Parathyroid adenoma (tissue), 2 donors: ENCODE data around the gene LGALS9C.
"Not testable (repeated sequence)": the region's sequence is repeated elsewhere in the genome, so short reads cannot be mapped to it uniquely, and the experiment has no call there.

Source experiments
- H2AFZ ChIP-seq: fragments of 300-600 bp; sonication (generic); one replicate; pipeline ENCODE4 v1.7.0; 2017; ENCODE audit warnings: antibody characterized with exemption, mild to moderate bottlenecking
- H3K27ac ChIP-seq: fragments of 300-600 bp; sonication (generic); one replicate; pipeline ENCODE4 v1.7.0; 2017
- H3K27me3 ChIP-seq: fragments of 300-600 bp; sonication (generic); one replicate; pipeline ENCODE4 v1.7.0; 2017; ENCODE audit warnings: low read length; ENCODE audit not compliant: control insufficient read depth, insufficient read depth
- H3K36me3 ChIP-seq: fragments of 300-600 bp; sonication (generic); one replicate; pipeline ENCODE4 v1.7.0; 2017; ENCODE audit warnings: low read length; ENCODE audit not compliant: control insufficient read depth, insufficient read depth
- H3K4me1 ChIP-seq: fragments of 300-600 bp; sonication (generic); one replicate; pipeline ENCODE4 v1.7.0; 2017; ENCODE audit warnings: control low read depth
- H3K4me2 ChIP-seq: fragments of 300-600 bp; sonication (generic); one replicate; pipeline ENCODE4 v1.7.0; 2017; ENCODE audit warnings: low read length
- H3K4me3 ChIP-seq: fragments of 300-600 bp; sonication (generic); one replicate; pipeline ENCODE4 v1.7.0; 2017; ENCODE audit warnings: low read depth, low read length
- H3K79me2 ChIP-seq: fragments of 300-600 bp; sonication (generic); one replicate; pipeline ENCODE4 v1.7.0; 2017; ENCODE audit warnings: control low read depth
- H3K9ac ChIP-seq: fragments of 300-600 bp; sonication (generic); one replicate; pipeline ENCODE4 v1.7.0; 2017; ENCODE audit warnings: mild to moderate bottlenecking
- H3K9me3 ChIP-seq: fragments of 300-600 bp; sonication (generic); one replicate; pipeline ENCODE4 v1.7.0; 2017; ENCODE audit warnings: low read length; ENCODE audit not compliant: control insufficient read depth
- donor health status: primary hyperparathyroidism.

LGALS9C gene

DNA sequence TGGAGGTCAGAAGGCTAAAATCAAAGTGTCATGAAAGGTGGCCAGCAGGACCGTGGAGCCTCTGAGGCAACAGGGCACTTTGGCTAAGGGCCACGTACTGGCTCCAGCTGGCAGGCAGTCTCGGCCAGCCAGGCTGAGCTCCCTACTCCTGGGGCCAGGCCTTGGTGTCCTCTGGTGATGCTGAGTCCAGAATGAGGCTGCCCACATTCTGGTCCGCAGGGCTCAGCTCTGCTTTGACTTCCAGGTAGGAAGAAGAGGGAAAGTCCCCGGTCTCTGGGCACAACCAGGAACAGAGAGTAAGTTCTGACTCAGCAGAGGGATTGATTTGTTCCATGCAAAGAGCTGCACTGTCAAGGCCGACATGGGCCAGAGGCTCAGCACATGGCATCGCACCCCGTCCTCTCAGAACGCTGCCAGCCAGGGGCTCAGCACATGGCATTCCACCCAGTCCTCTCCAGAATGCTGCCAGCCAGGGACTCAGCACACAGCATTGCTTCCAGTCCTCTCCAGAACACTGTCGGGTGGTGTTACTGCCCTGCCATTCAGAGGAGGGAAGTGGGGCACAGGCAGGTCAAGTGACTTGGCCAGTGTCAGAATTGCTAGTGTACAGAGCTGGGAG, 2.5 kb downstream of the LGALS9C start:
- not testable (repeated sequence) for H3K9ac ChIP-seq, H3K9me3 ChIP-seq, H3K79me2 ChIP-seq, H3K4me1 ChIP-seq, H3K4me3 ChIP-seq, H3K36me3 ChIP-seq, H3K27me3 ChIP-seq, H3K4me2 ChIP-seq, H3K27ac ChIP-seq, H2AFZ ChIP-seq

- H3K9ac ChIP-seq, H3K4me2 ChIP-seq, H2AFZ ChIP-seq, H3K9me3 ChIP-seq, H3K27me3 ChIP-seq, H3K4me3 ChIP-seq, H3K79me2 ChIP-seq, H3K36me3 ChIP-seq, H3K4me1 ChIP-seq, H3K27ac ChIP-seq: not testable (repeated sequence)
These were observed 5.2 kb downstream of the LGALS9C start for GRCh38 chr17:18481775-18482174.

DNA sequence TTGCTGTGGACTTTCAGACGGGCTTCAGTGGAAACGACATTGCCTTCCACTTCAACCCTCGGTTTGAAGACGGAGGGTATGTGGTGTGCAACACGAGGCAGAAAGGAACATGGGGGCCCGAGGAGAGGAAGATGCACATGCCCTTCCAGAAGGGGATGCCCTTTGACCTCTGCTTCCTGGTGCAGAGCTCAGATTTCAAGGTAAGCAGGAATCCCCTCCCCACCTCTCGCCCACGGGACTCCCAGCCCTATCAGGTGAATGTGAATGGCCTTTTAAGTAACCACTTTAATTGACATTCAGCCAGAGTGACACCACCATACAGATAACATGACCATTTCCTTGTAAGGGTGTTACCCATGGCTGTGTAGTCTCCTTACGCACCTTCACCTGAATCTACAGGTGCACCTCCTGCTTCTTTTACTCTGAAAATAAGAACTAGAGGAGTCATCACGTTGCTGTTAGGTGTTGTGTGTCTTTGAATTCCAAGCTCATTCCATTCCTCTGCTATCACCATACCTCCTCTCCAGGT, 9.4 kb downstream of the LGALS9C start:
- H2AFZ ChIP-seq, H3K79me2 ChIP-seq, H3K4me3 ChIP-seq, H3K4me2 ChIP-seq, H3K4me1 ChIP-seq, H3K36me3 ChIP-seq, H3K27me3 ChIP-seq, H3K9ac ChIP-seq, H3K9me3 ChIP-seq, H3K27ac ChIP-seq: not testable (repeated sequence)

DNA sequence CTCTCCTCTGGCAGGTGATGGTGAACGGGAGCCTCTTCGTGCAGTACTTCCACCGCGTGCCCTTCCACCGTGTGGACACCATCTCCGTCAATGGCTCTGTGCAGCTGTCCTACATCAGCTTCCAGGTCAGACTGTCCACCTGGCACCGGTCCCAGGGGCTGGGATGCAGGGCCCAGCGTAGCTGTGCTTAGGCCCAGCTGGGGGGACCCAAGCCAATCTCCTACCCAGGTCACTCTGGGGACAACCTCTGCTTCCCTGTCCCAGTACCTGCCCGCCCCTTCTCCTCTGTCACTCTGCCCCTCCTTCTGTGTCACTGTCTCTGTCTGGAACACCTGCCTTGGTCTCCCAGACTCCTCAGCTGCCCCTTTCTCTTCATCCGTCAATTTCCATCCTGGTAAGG, 11.0 kb downstream of the LGALS9C start:
- H3K9me3 ChIP-seq, H3K9ac ChIP-seq, H3K4me2 ChIP-seq, H3K27ac ChIP-seq, H3K79me2 ChIP-seq, H2AFZ ChIP-seq, H3K36me3 ChIP-seq, H3K4me3 ChIP-seq, H3K4me1 ChIP-seq, H3K27me3 ChIP-seq: not testable (repeated sequence)

DNA sequence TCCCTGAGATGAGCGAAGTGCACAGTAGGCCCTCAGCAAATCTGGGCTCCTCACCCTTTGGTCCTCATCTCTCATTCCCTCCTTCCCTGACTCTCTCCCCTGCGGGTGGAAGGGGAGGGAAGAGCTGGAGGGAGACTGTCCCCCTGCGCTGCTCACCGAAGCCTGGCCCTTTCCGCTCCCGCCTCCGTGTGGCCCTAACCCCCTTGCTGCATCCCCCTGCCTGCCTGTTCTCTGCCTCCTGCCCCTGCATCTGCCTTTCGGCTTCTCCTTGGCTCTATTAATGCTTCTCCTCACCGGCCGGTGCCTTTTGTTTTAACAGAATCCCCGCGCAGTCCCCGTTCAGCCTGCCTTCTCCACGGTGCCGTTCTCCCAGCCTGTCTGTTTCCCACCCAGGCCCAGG, 12.0 kb downstream of the LGALS9C start:
- H2AFZ ChIP-seq, H3K27me3 ChIP-seq, H3K36me3 ChIP-seq, H3K27ac ChIP-seq, H3K4me2 ChIP-seq, H3K9me3 ChIP-seq, H3K4me3 ChIP-seq, H3K79me2 ChIP-seq, H3K9ac ChIP-seq, H3K4me1 ChIP-seq: not testable (repeated sequence)

- not testable (repeated sequence) for H3K9me3 ChIP-seq, H3K9ac ChIP-seq, H3K4me2 ChIP-seq, H2AFZ ChIP-seq, H3K4me1 ChIP-seq, H3K27me3 ChIP-seq, H3K79me2 ChIP-seq, H3K36me3 ChIP-seq, H3K27ac ChIP-seq, H3K4me3 ChIP-seq
These were observed 13.4 kb downstream of the LGALS9C start for GRCh38 chr17:18490016-18490415.

DNA sequence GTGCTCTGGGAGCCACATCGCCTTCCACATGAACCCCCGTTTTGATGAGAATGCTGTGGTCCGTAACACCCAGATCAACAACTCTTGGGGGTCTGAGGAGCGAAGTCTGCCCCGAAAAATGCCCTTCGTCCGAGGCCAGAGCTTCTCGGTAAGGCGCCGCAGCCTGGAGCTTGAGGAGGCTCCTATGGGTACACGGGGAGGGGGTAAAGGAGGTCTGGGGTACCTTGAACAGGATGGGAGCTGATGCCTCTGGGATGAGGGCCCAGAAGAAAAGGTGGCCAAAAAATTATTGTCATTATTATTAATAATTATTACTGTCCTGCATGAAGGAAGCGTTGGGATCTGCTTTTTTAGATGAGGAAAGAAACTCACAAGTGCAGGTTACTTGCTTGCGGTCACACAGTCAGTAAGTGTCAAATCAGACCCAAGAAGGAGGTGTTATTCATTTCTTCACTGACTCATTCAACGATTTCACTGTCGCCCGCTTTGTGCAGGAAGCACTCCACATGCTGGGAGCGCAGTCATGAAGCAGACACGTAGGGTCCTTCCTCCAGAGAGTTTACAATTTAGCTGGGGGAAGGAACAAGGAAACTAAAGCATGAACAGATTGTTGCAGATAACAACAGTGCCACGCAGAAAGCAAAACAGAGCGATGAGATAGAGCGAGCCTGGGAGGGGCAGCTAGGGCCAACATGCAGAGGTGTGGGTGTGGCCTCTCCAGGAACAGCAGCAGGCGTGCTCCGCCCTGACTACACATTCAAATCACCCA, 16.3 kb downstream of the LGALS9C start:
- H3K27ac ChIP-seq, H3K4me2 ChIP-seq: not testable (repeated sequence)

DNA sequence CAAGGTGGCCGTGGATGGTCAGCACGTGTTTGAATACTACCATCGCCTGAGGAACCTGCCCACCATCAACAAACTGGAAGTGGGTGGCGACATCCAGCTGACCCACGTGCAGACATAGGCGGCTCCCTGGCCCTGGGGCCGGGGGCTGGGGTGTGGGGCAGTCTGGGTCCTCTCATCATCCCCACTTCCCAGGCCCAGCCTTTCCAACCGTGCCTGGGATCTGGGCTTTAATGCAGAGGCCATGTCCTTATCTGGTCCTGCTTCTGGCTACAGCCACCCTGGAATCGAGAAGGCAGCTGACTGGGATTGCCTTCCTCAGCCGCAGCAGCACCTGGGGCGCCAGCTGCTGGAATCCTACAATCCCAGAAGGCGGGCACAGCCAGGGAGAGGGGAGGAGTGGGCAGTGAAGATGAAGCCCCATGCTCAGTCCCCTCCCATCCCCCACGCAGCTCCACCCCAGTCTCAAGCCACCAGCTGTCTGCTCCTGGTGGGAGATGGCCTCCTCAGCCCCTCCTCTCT, 17.7 kb downstream of the LGALS9C start:
- H3K79me2 ChIP-seq, H2AFZ ChIP-seq, H3K9me3 ChIP-seq, H3K9ac ChIP-seq, H3K36me3 ChIP-seq, H3K4me1 ChIP-seq, H3K4me2 ChIP-seq, H3K27ac ChIP-seq, H3K27me3 ChIP-seq, H3K4me3 ChIP-seq: not testable (repeated sequence)

More for the DNA sequence above, 16.3 kb downstream of the LGALS9C start:
- H3K4me3 ChIP-seq, H3K9me3 ChIP-seq, H3K4me1 ChIP-seq, H3K9ac ChIP-seq, H3K36me3 ChIP-seq, H2AFZ ChIP-seq, H3K27me3 ChIP-seq, H3K79me2 ChIP-seq: not testable (repeated sequence)

GRCh38 chr17:18497044-18497443, 20.5 kb downstream of the LGALS9C start:
- not testable (repeated sequence) for H3K79me2 ChIP-seq, H3K9ac ChIP-seq, H3K9me3 ChIP-seq, H3K4me2 ChIP-seq, H2AFZ ChIP-seq, H3K4me3 ChIP-seq, H3K4me1 ChIP-seq, H3K27me3 ChIP-seq, H3K36me3 ChIP-seq, H3K27ac ChIP-seq

GRCh38 chr17:18499100-18499499, 22.5 kb downstream of the LGALS9C start:
- H3K9ac ChIP-seq, H2AFZ ChIP-seq, H3K27me3 ChIP-seq, H3K4me3 ChIP-seq, H3K4me2 ChIP-seq, H3K27ac ChIP-seq, H3K36me3 ChIP-seq, H3K4me1 ChIP-seq, H3K9me3 ChIP-seq, H3K79me2 ChIP-seq: not testable (repeated sequence)

- H3K4me2 ChIP-seq, H3K4me3 ChIP-seq, H3K27me3 ChIP-seq, H2AFZ ChIP-seq, H3K4me1 ChIP-seq, H3K36me3 ChIP-seq, H3K79me2 ChIP-seq, H3K27ac ChIP-seq, H3K9ac ChIP-seq, H3K9me3 ChIP-seq: not testable (repeated sequence)
These were observed 23.2 kb downstream of the LGALS9C start for GRCh38 chr17:18499756-18500155.
